GM12801 (cell line): Measurements from ENCODE around the gene MRPS24.

ENCODE experiments used
- TF ChIP-seq, protein P1 (sequence below): IDR thresholded peaks from one replicate; pipeline ENCODE4 v1.5.1; 2011; ENCODE audit warnings: control low read depth; ENCODE audit not compliant: insufficient read length; ENCODE audit errors: extremely low read depth

The MRPS24 gene

DNA sequence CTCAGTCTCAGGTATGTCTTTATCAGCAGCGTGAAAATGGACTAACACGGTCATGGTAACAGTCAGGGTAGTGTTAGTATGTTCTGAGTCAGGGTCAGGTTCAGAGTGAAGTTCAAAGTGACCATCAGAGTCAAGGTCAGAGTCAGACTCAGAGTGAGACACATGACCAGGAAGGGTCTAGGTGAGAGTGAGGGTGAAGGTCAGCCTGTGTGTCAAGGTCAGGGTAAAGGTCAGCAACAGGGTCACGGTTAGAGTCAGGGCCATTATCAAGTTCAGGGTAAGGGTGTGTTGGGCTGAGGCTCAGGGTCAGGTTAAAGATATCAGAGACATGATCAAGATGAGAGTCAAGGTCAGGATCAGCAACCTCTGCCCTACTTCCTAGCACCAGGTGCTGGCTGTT, 4.0 kb downstream of the MRPS24 start:
- TF ChIP-seq, protein P1, sequence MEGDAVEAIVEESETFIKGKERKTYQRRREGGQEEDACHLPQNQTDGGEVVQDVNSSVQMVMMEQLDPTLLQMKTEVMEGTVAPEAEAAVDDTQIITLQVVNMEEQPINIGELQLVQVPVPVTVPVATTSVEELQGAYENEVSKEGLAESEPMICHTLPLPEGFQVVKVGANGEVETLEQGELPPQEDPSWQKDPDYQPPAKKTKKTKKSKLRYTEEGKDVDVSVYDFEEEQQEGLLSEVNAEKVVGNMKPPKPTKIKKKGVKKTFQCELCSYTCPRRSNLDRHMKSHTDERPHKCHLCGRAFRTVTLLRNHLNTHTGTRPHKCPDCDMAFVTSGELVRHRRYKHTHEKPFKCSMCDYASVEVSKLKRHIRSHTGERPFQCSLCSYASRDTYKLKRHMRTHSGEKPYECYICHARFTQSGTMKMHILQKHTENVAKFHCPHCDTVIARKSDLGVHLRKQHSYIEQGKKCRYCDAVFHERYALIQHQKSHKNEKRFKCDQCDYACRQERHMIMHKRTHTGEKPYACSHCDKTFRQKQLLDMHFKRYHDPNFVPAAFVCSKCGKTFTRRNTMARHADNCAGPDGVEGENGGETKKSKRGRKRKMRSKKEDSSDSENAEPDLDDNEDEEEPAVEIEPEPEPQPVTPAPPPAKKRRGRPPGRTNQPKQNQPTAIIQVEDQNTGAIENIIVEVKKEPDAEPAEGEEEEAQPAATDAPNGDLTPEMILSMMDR, result no peak

DNA sequence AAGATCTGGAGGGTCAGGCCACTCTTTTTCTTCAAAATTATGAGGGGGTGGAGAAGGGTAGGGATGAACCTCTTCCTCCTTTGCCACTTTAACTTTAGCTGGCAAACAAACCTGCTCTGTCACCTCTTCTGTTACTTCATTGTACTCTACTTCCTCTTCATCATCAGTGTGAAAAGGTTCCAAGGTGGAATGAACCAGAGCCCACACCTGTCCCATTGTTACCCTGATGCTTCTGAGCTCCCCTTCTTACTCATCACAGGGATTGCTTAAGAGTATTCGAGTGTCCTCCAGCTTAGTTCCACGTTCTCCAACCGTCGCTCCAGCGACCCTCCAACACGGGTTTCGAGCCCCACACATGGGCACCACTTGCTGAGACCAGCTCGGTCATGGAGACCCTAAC, 5.2 kb downstream of the MRPS24 start:
- TF ChIP-seq, protein P1, result no peak

DNA sequence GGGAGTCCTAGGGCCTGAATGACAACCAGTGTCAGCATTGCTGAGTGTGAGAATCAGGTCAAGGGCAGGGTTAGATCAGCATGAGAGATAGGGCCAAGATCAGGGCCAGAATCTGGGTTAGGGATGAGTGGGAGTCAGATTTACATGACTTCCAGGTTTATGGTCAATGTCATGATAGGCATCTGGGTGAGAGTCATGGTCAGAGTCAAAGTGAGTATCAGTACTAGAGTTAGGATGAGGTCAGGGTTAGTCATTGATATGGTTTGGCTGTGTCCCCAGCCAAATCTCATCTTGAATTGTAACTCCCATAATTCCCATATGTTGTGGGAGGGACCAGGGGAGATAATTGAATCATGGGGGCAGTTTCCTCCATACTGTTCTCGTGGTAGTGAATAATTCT, 12.3 kb downstream of the MRPS24 start:
- TF ChIP-seq, protein P1, result no peak

DNA sequence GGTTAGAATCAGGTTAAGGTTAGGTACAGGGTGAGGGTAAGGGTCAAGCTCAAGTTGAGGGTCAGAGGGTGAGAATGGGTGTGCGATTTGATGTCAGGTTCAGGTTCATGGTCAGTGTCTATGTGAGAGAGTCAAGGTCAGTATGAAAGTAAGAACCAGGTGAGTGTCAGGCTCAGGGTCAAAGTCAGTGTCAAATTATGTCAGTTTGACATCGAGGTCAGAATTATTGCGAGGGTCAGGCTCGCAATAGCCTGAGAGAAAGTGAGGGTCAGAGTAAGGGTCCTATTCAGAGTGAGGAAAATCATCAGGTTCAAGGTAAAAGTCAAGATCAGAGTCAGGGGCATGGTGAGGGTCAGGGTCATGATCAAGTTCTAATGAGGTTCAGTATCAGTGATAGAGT, 13.0 kb downstream of the MRPS24 start:
- TF ChIP-seq, protein P1, result no peak

DNA sequence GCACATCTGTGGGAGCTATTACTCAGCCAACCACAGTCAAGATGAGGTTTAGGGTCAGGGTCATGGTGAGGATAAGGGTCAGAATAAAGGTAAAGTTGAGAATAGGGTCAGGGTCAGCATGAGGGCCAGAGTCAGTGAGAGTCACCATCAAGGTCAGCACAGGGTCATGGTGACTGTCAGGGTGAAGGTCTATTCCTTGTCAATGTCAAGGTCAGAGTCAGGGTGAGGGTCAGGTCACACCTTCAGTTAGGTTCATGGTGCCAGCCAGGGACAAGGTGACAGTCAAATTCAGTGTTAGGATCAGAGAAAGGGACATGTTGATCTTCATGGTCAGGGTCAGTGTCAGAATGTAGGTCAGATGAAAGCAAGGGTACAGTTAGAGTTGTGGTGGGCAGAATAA, 14.1 kb downstream of the MRPS24 start:
- TF ChIP-seq, protein P1, result no peak

DNA sequence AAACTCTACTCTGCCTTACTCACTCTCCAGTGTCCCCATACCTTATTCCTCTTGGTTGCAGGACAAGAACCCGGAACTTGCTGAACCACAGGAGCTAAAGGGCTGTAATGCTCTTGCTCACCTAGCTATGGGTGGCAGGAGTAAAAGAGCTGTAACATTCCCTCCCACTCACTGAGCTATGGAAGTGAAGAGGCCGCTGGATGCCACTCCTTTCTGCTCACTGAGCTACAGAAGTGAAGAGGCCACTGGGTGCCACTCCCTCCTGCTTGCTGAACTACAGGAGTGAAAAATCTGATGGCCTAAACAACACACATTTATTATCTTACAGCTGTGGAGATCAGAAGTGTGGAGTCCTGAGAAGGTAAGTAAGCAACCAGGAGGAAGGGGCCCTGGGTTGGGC, 17.5 kb downstream of the MRPS24 start:
- TF ChIP-seq, protein P1, result no peak

DNA sequence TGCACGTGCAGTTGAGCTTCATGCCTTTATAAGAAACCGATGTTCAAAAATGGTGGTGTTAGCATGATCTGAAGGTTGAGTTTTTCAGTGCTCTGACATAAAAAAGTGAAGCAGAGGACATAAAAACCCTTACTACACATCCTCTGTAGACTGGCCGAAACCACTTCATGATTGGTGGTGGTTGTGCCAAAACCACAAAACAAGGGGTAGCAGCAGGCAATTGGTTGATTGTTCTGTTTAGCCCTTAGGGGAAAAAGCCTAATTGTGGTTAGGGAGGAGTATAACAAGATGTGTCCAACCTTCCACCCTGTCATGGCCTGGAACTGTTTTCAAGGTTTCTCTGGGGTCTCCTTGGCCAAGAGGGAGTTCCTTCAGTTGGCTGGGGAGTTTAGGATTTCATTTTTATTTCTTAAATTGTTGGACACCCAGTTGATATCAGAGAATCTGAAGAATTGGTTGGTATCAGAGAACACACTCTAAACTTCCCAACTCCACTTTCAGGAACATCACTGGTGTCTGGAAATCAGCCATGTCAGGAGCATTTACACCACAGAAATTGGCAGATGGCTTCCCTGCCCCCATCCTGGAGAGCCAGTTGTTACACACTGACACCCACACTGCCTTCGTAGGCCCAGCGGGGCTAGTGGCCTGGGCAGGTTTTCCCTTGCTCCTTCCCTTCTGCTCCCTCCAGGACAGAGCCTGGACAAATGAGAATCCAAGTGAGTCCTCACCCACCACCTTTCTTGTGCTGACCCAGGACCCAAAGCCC, 18.8 kb downstream of the MRPS24 start:
- TF ChIP-seq, protein P1, result no peak

DNA sequence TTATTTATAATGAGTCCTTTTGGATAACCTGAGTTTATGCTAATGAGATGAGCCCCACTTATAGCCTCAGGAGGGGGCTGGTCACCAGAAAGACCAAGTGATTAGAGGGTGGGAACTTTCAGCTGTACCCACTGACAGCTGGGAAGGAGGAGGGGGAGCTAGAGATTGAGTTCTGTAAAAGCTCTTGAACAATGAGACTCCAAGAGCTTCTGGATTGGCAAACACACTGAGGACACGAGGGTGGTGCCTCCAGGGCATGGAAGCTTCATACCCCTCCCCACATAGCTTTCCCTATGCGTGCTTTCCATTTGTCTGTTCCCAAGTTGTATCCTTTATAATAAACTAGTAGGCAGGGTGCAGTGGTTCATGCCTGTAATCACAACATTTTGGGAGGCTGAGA, 20.3 kb downstream of the MRPS24 start:
- TF ChIP-seq, protein P1, result no peak
